Adrenal gland (tissue), 12 donors: ENCODE data around the gene CRYBA1. TPM values are rescaled to one million over a fixed set of nuclear protein-coding genes. Genes with fewer than 3 reads are reported as not detected.

Source experiments
- DNase-seq, 7 donors: peaks; one replicate each; pipeline ENCODE4 v3.0.0-alpha.2; 2019 to 2020
- H3K27ac ChIP-seq, 5 donors: fragments of 200-600 bp; sonication (generic) in 4 of 5; 1 replicate in 3 of 5; 2 replicates in 2 of 5; pipeline versions ENCODE4 v1.5.1 to v1.8.0; 2016 to 2020; ENCODE audit warnings: mild to moderate bottlenecking in 1 of 5
- H3K27me3 ChIP-seq: fragments of 200-600 bp; 2 replicates; pipeline ENCODE4 v1.8.0; 2021
- H3K36me3 ChIP-seq, 2 donors: fragments of 200-600 bp; replicated peaks in 1 of 2; 1 replicate in 1 of 2; 2 replicates in 1 of 2; pipeline versions ENCODE4 v1.5.1 to v1.8.0; 2018 to 2022
- H3K4me1 ChIP-seq, 2 donors: fragments of 200-600 bp; replicated peaks in 1 of 2; 1 replicate in 1 of 2; 2 replicates in 1 of 2; pipeline versions ENCODE4 v1.5.1 to v1.8.0; 2018 to 2021
- H3K4me3 ChIP-seq, 4 donors: fragments of 200-600 bp; sonication (generic) in 3 of 4; one replicate each; pipeline ENCODE4 v1.5.1; 2016 to 2018
- H3K9me3 ChIP-seq, 3 donors: fragments of 200-600 bp; sonication (generic) in 1 of 3; replicated peaks in 1 of 3; 1 replicate in 2 of 3; 2 replicates in 1 of 3; pipeline versions ENCODE4 v1.5.1 to v1.8.0; 2016 to 2021
- POLR2A ChIP-seq, 2 donors: fragments of 450-650 bp; IDR thresholded peaks; one replicate each; pipeline ENCODE4 v1.6.1; 2017; ENCODE audit warnings: antibody characterized with exemption in 2 of 2, mild to moderate bottlenecking in 2 of 2, moderate library complexity in 1 of 2
- WGBS, 4 donors: extraction: QIAGEN DNeasy Blood & Tissue Kit in 2 of 4; methylation state at CpG; one replicate each; pipeline versions ENCODE4 v1.1.5 to v1.1.7; 2013 to 2017; 5-methylcytosine and 5-hydroxymethylcytosine counted together
- intact Hi-C, 2 donors: fragments of 100-400 bp; cut with DNase I; formaldehyde crosslinking; loops; one replicate each; pipeline versions ENCODE4 v1.14.1 to v1.15.0; 2022 to 2023
- polyA plus RNA-seq, 3 donors: library from polyadenylated mRNA; stranded (reverse); fragments of 200-250 nt in 2 of 3; fragments of 350-450 nt in 1 of 3; fragmentation: Illumina TruSeq in 1 of 3; extraction: RNeasy Lipid Tissue Mini Kit (QIAGEN cat#74804) in 1 of 3; gene quantifications; one replicate each; pipeline ENCODE4 v1.2.3, GENCODE V29; 2013 to 2014
- total RNA-seq, 9 donors: library from RNA; depleted of rRNA in 4 of 9; stranded (reverse); fragments of >200 nt in 4 of 9; fragments of 120-200 nt in 1 of 9; fragmentation: NEBNext Ultra II Directional in 1 of 9; extraction: Animal tissue kit (Norgen Biotek cat#: 25700) in 1 of 9; gene quantifications; one replicate each; pipeline versions ENCODE4 v1.1.0 to v1.2.4, GENCODE V29; 2013 to 2023
- TF ChIP-seq, protein P1 (sequence below), 6 experiments: fragments of 450-650 bp in 4 of 6; fragments of 200-600 bp in 2 of 6; sonication (generic) in 1 of 6; IDR thresholded peaks; 1 replicate in 5 of 6; 2 replicates in 1 of 6; pipeline versions ENCODE4 v1.5.1 to v1.8.0; 2016 to 2021; ENCODE audit warnings: antibody characterized with exemption in 6 of 6, mild to moderate bottlenecking in 2 of 6, moderate library complexity in 1 of 6
- donor health status: healthy with polysubstance abuse.
- donor health status: Bipolar disorder and iron deficiency.
- donor health status: DM: yes; HTN: yes; CAD: no.
- donor health status: DM: no; HTN: no; CAD: no.
- donor health status: DM: no; HTN: no; CAD: no.
- donor health status: DM: yes; HTN: yes; CAD: no.

Gene CRYBA1
- total and polyA plus RNA-seq, 12 donors = not detected

DNA sequence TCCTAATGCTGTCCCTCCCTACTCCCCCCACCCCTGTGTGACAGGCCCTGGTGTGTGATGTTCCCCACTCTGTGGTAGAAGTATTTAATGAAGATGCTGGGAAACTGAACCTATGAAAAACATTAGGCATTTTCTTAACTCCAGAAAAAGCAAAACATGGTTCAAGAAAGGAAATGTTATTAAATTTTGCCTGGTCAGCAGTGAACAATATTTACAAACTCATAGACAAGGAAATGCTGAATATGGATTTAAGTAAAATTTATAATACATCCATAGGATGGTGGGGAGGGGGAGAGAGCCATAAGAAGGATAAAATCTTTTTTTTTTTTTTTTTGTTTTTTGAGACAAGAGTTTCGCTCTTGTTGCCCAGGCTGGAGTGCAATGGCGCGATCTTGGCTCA lies 10.8 kb upstream of the CRYBA1 start:
- DNase-seq = no peak
- TF ChIP-seq, protein P1, sequence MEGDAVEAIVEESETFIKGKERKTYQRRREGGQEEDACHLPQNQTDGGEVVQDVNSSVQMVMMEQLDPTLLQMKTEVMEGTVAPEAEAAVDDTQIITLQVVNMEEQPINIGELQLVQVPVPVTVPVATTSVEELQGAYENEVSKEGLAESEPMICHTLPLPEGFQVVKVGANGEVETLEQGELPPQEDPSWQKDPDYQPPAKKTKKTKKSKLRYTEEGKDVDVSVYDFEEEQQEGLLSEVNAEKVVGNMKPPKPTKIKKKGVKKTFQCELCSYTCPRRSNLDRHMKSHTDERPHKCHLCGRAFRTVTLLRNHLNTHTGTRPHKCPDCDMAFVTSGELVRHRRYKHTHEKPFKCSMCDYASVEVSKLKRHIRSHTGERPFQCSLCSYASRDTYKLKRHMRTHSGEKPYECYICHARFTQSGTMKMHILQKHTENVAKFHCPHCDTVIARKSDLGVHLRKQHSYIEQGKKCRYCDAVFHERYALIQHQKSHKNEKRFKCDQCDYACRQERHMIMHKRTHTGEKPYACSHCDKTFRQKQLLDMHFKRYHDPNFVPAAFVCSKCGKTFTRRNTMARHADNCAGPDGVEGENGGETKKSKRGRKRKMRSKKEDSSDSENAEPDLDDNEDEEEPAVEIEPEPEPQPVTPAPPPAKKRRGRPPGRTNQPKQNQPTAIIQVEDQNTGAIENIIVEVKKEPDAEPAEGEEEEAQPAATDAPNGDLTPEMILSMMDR (IDR thresholded peaks at IDR 0.05) = no peak
- TF ChIP-seq POLR2A (IDR thresholded peaks at IDR 0.05) = no peak
- intact Hi-C loops = no loop called here
- Histone ChIP-seq H3K9me3 (no peaks in the 10 kb centered on the region), H3K4me1 (peaks cover 0 to 18% of the 10 kb centered on the region in 2 donors), H3K36me3 (no peaks in the 10 kb centered on the region), H3K27ac (no peak overlapping the region), H3K27me3 (no peaks in the 10 kb centered on the region), H3K4me3 (no peak overlapping the region)
- WGBS, 4 donors = 92 to 100% (median 97%) methylated on average over 3 of the region's 3 CpGs

DNA sequence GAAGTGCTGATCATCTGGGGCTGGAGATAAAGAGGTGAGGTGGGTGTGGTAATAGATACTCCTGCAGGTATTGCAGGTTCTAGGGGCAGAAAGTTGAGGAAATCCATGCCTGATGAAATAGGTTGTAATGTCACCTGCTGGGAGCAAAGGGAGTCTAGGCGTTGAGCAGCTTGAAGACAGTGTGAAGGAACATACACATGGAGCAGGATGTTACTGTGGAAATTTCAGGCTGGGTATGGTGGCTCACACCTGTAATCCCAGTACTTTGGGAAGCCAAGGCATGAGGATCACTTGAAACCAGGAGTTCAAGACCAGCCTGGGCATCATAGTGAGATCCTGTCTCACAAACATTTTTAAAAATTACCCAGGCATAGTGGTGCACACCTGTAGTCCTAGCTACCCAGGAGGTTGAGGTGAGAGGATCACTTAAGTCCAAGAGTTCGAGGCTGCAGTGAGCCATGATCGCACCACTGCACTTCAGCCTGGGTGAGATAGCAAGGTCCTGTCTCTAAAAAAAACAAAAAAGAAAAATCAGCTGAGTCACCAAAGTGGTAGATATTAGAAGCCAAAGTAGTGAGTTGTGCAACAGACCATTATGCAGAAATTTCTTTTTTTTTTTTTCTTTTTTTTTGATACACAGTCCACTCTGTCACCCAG lies 9.1 kb upstream of the CRYBA1 start:
- Histone ChIP-seq H3K4me1 (peaks cover 4 to 23% of the 10 kb centered on the region in 2 donors), H3K27ac (peak overlapping the region in 4 of 5 donors; percentile 46 to 76 (median 73)), H3K9me3 (no peaks in the 10 kb centered on the region), H3K27me3 (no peaks in the 10 kb centered on the region), H3K36me3 (no peaks in the 10 kb centered on the region), H3K4me3 (no peak overlapping the region)
- intact Hi-C loops = no loop called here
- DNase-seq = peak in 2 of 7 donors; percentile 26 to 27
- WGBS, 4 donors = 48 to 69% (median 64%) methylated on average over 3 of the region's 3 CpGs
- TF ChIP-seq POLR2A (IDR thresholded peaks at IDR 0.05) = peak in 1 of 2 donors; percentile 20
- TF ChIP-seq, protein P1 (IDR thresholded peaks at IDR 0.05) = no peak

DNA sequence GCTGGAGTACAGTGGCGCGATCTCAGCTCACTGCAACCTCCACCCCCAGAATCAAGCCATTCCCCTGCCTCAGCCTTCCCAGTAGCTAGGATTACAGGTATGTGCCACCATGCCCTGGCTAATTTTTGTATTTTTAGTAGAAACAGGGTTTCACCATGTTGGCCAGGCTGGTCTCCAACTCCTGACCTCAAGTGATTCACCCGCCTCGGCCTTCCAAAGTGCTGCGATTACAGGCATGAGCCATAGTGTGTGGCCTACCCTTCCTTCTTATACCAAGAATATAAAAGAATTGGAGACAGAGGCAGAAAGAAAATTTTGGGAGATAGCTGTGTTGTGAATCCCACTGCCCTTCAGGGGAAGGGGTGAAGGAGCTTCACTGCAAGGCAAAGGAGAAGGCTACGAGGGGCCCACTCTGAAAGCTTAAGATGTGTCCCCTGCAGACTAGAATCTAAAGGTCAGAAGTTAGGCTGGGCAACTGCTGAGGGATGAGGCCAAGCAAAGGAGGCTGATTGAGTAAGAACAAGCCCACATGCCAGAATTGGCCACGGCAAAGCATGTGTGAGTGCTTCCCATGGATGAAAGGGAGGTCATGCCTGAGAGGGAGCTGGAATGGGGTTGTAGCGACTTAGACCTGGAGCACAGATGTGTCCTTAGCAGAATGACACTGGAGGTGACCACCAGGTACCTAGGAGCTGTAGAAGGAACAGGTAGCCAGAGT lies 8.4 kb upstream of the CRYBA1 start:
- no peaks in the 10 kb centered on the region for H3K36me3 ChIP-seq
- no peaks in the 10 kb centered on the region for H3K27me3 ChIP-seq
- peak in 6 of 7 donors; percentile 57 to 76 (median 62) for DNase-seq
- TF ChIP-seq, protein P1 (IDR thresholded peaks at IDR 0.05) = no peak
- no peak for TF ChIP-seq POLR2A (IDR thresholded peaks at IDR 0.05)
- WGBS, 4 donors = 51 to 59% (median 58%) methylated on average over 8 of the region's 8 CpGs
- peaks cover 4 to 25% of the 10 kb centered on the region in 2 donors for H3K4me1 ChIP-seq
- intact Hi-C loops = no loop called here
- no peak overlapping the region for H3K4me3 ChIP-seq
- no peaks in the 10 kb centered on the region for H3K9me3 ChIP-seq
- H3K27ac ChIP-seq = peak overlapping the region in 4 of 5 donors; percentile 46 to 76 (median 73)

DNA sequence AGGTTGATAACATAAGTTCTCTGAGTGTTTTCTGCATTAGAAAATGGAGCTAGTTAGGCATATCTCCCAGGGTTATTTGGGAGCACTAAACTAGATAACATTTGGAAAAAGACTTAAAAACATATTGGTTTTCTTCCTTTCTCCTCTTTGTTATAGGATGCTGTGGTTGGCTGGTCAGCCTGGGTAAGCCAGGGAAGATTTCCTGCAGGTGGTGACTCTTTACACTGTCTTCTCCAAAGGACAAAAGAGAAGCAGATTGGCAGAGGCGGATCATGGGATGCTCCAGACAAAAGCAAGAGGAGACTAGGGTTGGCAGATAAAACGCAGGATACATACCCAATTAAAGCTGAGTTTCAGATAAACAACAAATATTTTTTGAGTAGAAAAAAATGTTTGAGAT lies 6.2 kb upstream of the CRYBA1 start:
- Histone ChIP-seq H3K9me3 (no peaks in the 10 kb centered on the region), H3K27ac (peak overlapping the region in 4 of 5 donors; percentile 45 to 74 (median 61)), H3K4me3 (no peak overlapping the region), H3K27me3 (no peaks in the 10 kb centered on the region), H3K4me1 (peaks cover 4 to 28% of the 10 kb centered on the region in 2 donors), H3K36me3 (no peaks in the 10 kb centered on the region)
- no peak for TF ChIP-seq POLR2A (IDR thresholded peaks at IDR 0.05)
- TF ChIP-seq, protein P1 (IDR thresholded peaks at IDR 0.05) = no peak
- whole genome bisulfite sequencing, 4 donors = 48 to 63% (median 59%) methylated on average over 2 of the region's 2 CpGs
- DNase-seq = no peak
- intact Hi-C loops = loop anchor here in 1 of 2 donors (10.0 kb wide), 1 partner anchor 54 kb away; the partner anchor contains the start of gene NUFIP2
